Rectal smooth muscle tissue (tissue), 1 donor: Measurements from ENCODE around the gene TFEB.
"Not testable (repeated sequence)": the region's sequence is repeated elsewhere in the genome, so short reads cannot be mapped to it uniquely, and the experiment has no call there.

Experiments used
- H3K27ac ChIP-seq: one replicate; pipeline ENCODE4 v1.7.0; 2013; ENCODE audit warnings: low read depth, low read length, inconsistent platforms
- H3K27me3 ChIP-seq: one replicate; pipeline ENCODE4 v1.7.0; 2013; ENCODE audit warnings: low read length; ENCODE audit not compliant: control insufficient read depth, insufficient read depth
- H3K36me3 ChIP-seq: one replicate; pipeline ENCODE4 v1.7.0; 2013; ENCODE audit warnings: low read length; ENCODE audit not compliant: control insufficient read depth, insufficient read depth
- H3K4me1 ChIP-seq: one replicate; pipeline ENCODE4 v1.7.0; 2013; ENCODE audit warnings: low read length; ENCODE audit not compliant: control insufficient read depth, insufficient read depth
- H3K4me3 ChIP-seq: one replicate; pipeline ENCODE4 v1.7.0; 2013; ENCODE audit warnings: low read length
- H3K9ac ChIP-seq: one replicate; pipeline ENCODE4 v1.7.0; 2013; ENCODE audit warnings: low read length

The TFEB gene

GRCh38 chr6:41771058-41771983 is 35.9 kb upstream of the TFEB start:
- no peaks in the 10 kb centered on the region for H3K27me3 ChIP-seq
- no peak overlapping the region for H3K4me3 ChIP-seq
- no peak overlapping the region for H3K27ac ChIP-seq
- H3K36me3 ChIP-seq, result peaks cover 30% of the 10 kb centered on the region
- H3K4me1 ChIP-seq, result no peaks in the 10 kb centered on the region
- no peak overlapping the region for H3K9ac ChIP-seq

DNA sequence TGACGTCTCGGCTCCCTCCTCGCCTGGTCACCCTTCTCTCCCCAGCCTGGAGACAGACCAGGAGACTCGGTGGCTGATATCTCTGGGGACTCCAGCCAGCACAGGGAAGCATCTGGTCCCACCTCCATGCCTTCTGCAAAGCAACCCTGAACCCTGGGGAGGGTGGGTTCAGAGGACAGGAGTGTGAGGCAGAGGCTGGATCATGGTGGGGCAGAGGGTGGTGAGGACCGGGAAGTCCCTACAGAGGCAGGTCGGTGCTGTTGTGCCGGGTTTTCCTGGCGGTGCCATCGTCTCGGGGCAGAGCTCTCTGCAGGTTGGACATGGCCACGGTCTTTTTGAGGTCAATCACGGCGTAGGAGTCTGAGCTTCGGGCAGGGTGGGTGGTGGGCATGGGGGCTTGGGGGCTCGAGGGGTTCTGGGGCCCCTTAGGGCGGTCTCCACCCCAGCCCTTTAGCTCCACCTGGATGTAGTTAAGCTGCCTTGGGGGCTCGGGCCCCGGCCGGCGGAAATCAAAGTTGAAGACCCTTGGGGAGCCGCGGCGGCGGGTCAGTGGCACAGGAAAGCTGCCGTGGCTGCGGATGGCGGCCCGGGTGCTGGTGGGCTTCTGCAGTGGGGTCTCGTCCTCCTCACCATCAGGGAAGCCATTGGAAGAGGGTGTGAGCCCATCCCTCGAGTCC is 35.1 kb upstream of the TFEB start:
- Histone ChIP-seq H3K4me3 (no peak overlapping the region), H3K36me3 (peaks cover 29% of the 10 kb centered on the region)

DNA sequence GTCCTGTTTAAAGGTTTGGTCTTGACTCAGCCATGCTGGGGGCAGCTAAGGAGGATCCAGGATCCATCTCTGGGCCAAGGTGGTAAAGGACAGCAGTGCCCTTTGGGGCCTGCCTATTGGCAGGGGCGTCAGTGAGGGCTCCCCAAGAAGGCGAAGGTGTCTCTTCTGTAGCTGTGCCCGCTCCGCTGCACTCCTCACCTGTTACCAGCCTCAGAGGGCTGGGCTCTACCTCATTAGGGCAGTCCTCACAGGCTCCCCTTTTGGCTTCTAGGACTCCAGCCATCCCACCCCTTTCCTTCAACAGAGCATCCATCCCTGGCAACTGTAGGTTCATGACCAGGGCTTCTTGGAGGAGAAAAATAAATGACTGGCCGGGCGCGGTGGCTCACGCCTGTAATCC is 34.0 kb upstream of the TFEB start:
- no peak overlapping the region for H3K9ac ChIP-seq
- H3K4me3 ChIP-seq, result no peak overlapping the region
- H3K27ac ChIP-seq, result no peak overlapping the region
- H3K4me1 ChIP-seq, result no peaks in the 10 kb centered on the region
- H3K27me3 ChIP-seq, result no peaks in the 10 kb centered on the region
- H3K36me3 ChIP-seq, result peaks cover 17% of the 10 kb centered on the region

More for the DNA sequence above, 35.1 kb upstream of the TFEB start:
- Histone ChIP-seq H3K4me1 (no peaks in the 10 kb centered on the region), H3K9ac (no peak overlapping the region), H3K27me3 (no peaks in the 10 kb centered on the region), H3K27ac (no peak overlapping the region)

DNA sequence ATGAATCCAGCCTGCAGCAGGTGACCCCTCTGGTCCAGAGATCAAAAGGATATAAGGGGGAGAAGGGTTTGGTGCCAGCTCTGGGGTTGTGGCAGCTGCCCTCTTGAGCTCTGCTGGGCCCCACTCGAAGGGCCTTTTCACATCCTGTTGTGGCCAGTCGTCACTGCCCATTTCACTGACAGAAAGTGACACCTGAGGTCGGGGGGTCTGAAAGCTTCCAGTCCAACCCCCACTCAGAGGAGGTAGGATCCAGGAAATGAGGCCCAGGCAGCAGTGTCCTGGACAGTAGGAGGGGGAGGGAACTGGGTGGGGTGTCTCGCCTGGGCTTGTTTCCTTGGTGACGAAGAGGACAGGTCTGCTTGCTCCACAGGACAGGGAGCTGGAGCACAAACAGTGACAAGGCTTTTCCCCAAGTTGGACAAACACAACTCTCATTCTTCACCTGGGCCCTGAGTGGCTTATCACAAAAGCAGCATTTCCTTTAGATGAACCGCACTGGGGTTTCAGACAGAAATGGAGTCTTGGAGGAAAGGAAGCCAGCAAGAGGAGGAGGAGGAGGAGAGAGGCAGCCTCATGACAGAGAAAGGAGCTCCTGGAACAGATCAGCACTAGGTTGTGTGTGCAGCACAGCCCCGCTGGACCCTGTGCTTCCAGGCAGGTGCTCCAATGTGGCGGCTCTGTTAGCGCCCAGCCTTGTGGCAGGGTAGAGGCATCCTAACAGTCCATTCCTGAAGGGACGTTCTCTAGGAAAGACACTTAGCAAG is 33.3 kb upstream of the TFEB start:
- Histone ChIP-seq H3K36me3 (peaks cover 14% of the 10 kb centered on the region), H3K4me1 (no peaks in the 10 kb centered on the region), H3K4me3 (no peak overlapping the region), H3K27me3 (no peaks in the 10 kb centered on the region), H3K27ac (no peak overlapping the region), H3K9ac (no peak overlapping the region)

DNA sequence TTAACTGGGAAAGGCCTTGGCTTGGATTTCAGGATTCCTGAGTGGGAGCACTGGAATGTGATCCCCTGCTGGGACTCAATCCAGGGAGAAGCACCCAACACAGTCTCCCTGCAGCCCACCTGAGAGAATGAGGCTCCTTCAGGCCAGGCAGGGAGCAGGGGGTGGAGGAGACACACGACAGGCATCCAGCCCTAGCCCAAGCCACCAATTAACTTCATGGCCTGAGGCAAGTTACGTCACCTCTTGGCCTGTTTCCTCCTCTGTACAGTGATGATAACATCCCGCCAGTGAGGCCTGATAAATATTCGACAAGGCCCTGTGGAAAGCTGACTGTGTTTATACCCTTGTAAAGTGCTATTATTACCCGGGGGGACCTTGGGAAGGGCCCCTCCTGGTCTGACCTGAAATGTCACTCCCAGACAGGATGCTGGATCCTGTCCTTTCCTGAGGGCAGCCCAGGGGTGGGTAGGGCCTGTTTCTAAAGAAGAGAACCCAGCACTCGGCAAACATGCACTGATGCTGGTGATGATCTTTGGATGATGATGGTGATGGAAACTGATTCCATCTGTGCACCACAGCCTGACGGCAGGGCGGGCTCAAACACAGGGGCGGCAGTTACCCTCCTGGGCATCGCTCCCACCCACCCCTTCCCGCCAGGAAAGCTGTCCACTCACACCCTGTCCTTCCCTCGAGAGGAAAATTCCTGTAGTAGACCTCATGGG is 31.9 kb upstream of the TFEB start:
- Histone ChIP-seq H3K36me3 (peaks cover 12% of the 10 kb centered on the region), H3K9ac (no peak overlapping the region), H3K27me3 (no peaks in the 10 kb centered on the region), H3K27ac (no peak overlapping the region), H3K4me1 (no peaks in the 10 kb centered on the region), H3K4me3 (no peak overlapping the region)

DNA sequence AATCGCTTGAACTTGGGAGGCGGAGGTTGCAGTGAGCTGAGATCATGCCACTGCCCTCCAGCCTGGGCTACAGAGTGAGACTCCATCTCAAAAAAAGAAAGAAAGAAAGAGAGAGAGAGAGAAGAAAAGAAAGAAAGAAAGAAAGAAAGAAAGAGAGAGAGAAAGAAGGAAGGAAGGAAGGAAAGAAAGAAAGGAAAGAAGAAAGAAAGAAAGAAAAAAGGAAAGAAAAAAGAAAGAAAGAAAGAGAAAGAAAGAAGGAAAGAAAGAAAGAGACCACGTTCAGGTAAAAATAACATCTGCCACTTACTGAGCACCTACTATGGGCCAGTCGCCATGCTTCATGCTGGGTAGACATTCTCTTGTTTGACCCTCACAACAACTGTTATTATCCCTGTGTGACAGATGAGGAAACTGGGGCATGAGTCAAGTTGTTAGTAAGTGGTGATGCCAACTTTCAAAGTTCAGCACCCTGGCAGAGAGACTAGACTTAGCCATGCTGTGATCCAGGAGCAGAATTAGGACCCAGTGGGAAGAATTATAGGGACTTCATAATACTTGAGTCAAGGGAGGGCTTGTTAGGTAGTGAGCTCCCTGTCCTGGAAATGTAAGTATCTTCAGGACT is 30.7 kb upstream of the TFEB start:
- not testable (repeated sequence) for H3K27ac ChIP-seq, H3K4me1 ChIP-seq, H3K27me3 ChIP-seq, H3K36me3 ChIP-seq, H3K4me3 ChIP-seq, H3K9ac ChIP-seq

DNA sequence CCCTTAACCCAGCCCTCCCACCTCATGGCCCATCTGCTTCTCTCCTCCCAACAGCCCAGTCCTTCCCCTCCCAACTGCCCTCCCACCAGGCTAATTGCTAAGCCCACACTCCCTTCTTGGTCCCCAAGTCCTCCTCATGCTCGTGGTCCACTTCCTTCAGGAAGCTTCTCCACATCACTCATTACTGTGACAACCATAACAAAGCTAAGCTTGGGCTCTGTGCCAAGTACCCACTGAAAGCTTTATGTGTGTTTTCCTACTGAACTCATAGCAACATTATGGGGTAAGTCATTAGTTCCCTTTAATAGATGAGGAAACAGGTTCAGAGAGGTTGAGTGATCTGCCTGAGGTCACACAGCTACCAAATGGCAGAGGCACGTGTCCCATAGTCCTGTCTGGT is 28.1 kb upstream of the TFEB start:
- H3K27me3 ChIP-seq, result no peaks in the 10 kb centered on the region
- H3K9ac ChIP-seq, result no peak overlapping the region
- no peak overlapping the region for H3K27ac ChIP-seq

GRCh38 chr6:41759905-41760579 is 24.6 kb upstream of the TFEB start:
- H3K36me3 ChIP-seq, result no peaks in the 10 kb centered on the region
- H3K27me3 ChIP-seq, result no peaks in the 10 kb centered on the region
- no peaks in the 10 kb centered on the region for H3K4me1 ChIP-seq
- H3K27ac ChIP-seq, result no peak overlapping the region
- H3K4me3 ChIP-seq, result no peak overlapping the region
- H3K9ac ChIP-seq, result no peak overlapping the region

More for the DNA sequence above, 28.1 kb upstream of the TFEB start:
- Histone ChIP-seq H3K36me3 (no peaks in the 10 kb centered on the region), H3K4me1 (no peaks in the 10 kb centered on the region), H3K4me3 (no peak overlapping the region)

DNA sequence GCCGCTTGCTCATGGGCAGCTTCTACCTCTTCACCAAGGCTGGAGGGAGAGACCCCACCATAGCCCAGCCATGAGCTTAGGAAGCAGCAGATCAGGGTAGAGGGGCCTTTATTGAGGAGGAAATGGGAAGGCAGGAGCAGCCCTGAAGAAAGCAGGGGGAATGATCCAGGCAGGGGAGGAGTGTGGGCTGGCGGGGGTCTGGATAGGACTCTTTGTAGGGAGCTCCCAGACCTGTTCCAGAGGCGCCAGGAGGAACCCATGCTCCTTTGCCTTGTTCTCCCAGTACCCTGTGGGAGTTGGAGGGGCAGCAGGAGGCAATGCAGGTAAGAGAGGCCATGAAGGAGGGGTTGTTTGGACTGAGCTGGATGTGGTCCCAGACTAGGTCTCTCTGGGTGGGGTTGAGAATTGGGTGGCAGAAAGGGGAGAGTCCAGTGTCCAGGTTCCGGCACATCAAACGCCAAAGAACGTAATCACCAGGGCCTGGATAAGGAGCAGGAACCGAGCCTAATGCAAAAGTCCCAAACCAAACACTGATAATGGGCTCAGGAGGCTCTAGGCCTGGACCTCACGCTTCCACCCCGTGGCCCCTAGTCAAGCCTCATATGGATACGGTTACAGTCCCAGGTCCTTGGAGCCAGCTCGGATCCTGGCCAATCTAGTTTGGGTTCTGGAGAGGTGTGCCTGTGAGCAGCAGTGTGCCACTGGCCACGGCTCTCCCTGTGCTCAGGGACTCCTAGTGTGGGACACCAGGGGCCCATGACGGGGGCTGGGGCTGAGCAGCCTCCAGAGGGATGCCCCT is 23.9 kb upstream of the TFEB start:
- Histone ChIP-seq H3K27ac (no peak overlapping the region), H3K4me1 (no peaks in the 10 kb centered on the region), H3K36me3 (no peaks in the 10 kb centered on the region), H3K4me3 (no peak overlapping the region), H3K27me3 (no peaks in the 10 kb centered on the region), H3K9ac (no peak overlapping the region)

DNA sequence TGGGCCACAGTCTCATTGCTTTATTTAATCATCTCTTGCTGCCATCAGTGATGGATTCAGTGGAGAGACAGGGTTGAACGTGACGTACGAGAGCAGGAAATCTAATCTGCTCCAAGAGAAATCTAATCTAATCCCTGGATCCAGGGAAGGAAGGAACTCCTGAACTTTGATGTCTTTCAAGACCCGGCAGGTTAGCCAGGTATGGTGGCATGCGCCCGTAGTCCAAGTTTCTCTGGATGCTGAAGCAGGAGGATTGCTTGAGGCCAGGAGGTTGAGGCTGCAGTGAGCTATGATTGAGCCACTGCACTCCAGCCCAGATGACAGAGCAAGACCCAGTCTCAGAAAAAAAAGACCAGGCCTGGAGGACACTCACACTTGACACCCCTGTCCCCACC is 23.2 kb upstream of the TFEB start:
- no peak overlapping the region for H3K27ac ChIP-seq
- no peaks in the 10 kb centered on the region for H3K36me3 ChIP-seq
- H3K4me3 ChIP-seq, result no peak overlapping the region
- no peaks in the 10 kb centered on the region for H3K4me1 ChIP-seq
- H3K9ac ChIP-seq, result no peak overlapping the region
- no peaks in the 10 kb centered on the region for H3K27me3 ChIP-seq
